Fibroblast of villous mesenchyme (primary cell): ENCODE data around the gene PALLD. TPM values are rescaled to one million over a fixed set of nuclear protein-coding genes. Genes with fewer than 3 reads are reported as not detected.

Experiments
- DNase-seq: peaks from one replicate; pipeline ENCODE4 v3.0.0-alpha.2; 2010; ENCODE audit warnings: low read depth
- H3K4me3 ChIP-seq: 2 replicates; pipeline ENCODE4 v1.5.1; 2011; ENCODE audit warnings: low read depth, mild to moderate bottlenecking, low read length
- CTCF ChIP-seq: IDR thresholded peaks from 2 replicates; pipeline ENCODE4 v1.5.1; 2012; ENCODE audit warnings: low read depth, mild to moderate bottlenecking, low read length; ENCODE audit not compliant: insufficient read depth
- total RNA-seq: library from RNA; depleted of rRNA; stranded (reverse); fragments of >200 nt; gene quantifications from 2 replicates; pipeline ENCODE4 v1.2.3, GENCODE V29; 2012

The PALLD gene
- total RNA-seq, 1 donor: 188 TPM

DNA sequence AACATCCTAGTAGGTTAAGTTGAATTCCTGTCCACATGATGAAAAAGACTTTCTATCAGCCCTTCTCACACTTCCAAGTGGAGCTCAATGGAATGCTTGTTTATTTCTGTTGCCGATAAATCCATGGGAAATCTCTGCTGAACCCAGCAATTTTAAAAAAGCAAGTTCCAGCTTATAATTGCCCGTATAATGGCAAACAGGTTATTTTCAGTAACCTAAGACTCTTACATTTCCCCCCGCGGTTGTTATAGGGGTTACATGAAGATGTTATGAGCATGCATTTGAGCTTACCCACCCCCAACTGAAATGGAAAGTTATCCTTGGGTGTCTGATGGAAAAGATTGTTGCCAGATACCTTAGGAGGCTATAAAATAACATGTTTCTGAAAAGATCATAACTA is 136.2 kb downstream of the PALLD start:
- DNase-seq: peak; percentile 49
- H3K4me3 ChIP-seq: peak overlapping the region; percentile 80
- TF ChIP-seq CTCF: no peak

GRCh38 chr4:168633496-168633895 is 136.6 kb downstream of the PALLD start:
- no peak for TF ChIP-seq CTCF
- peak overlapping the region; percentile 80 for H3K4me3 ChIP-seq
- no peak for DNase-seq

DNA sequence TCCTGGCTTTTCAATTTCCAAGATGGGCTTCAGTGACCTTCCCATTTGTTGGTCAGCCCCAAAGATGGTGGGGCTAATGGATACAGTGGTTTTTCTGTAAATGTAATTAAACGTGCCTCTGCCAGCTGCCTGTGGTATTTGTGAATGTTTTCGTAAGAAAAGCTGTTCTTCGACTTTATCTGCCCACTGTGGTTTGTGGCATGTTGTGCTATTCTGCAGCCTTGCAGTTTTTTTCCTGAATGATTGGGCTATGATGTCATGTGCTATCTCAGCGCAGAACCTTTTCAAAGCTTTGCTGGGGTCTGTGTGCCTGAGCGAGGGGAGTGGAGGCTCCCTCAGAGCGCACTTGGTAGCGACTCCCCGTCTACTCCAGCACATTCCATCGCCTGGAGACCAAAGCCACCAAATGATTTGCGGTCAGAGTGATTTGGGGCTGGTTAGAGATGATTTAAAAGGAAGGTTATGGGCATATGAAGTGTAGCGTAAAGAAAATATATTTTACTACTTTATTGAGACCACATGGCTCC is 137.5 kb downstream of the PALLD start:
- H3K4me3 ChIP-seq: peak overlapping the region; percentile 13
- peak; percentile 99 for DNase-seq
- TF ChIP-seq CTCF: no peak

- no peak overlapping the region for H3K4me3 ChIP-seq
- DNase-seq: no peak
- TF ChIP-seq CTCF: no peak
These were observed 139.2 kb downstream of the PALLD start for GRCh38 chr4:168636040-168636439.

- TF ChIP-seq CTCF: no peak
- DNase-seq: peak; percentile 79
- no peak overlapping the region for H3K4me3 ChIP-seq
These were observed 139.8 kb downstream of the PALLD start for GRCh38 chr4:168636506-168637196.

GRCh38 chr4:168637872-168638756 is 141.3 kb downstream of the PALLD start:
- DNase-seq: peak; percentile 92
- no peak for TF ChIP-seq CTCF

More at GRCh38 chr4:168637872-168638756, 141.3 kb downstream of the PALLD start:
- H3K4me3 ChIP-seq: no peak overlapping the region
